Endothelial cell of umbilical vein (primary cell): ENCODE results near the gene METTL16.

Experiments
- CTCF ChIP-seq, 2 donors: IDR thresholded peaks; 1 replicate in 1 of 2; 2 replicates in 1 of 2; pipeline ENCODE4 v1.5.1; 2011; ENCODE audit warnings: low read length in 2 of 2, mild to moderate bottlenecking in 2 of 2, moderate library complexity in 2 of 2, control low read depth in 1 of 2, inconsistent platforms in 1 of 2, low read depth in 1 of 2; ENCODE audit not compliant: insufficient read depth in 1 of 2; ENCODE audit errors: extremely low read depth in 1 of 2
- JUN ChIP-seq: IDR thresholded peaks from 2 replicates; pipeline ENCODE4 v1.6.1; 2011; ENCODE audit warnings: borderline replicate concordance, low read depth; ENCODE audit not compliant: insufficient read length, insufficient read depth
- MAX ChIP-seq: IDR thresholded peaks from 2 replicates; pipeline ENCODE4 v1.6.1; 2011; ENCODE audit not compliant: insufficient read depth, insufficient read length
- MYC ChIP-seq: IDR thresholded peaks from one replicate; pipeline ENCODE4 v1.6.1; 2011; ENCODE audit warnings: mild to moderate bottlenecking, low read depth, low read length
- POLR2A ChIP-seq: IDR thresholded peaks from 2 replicates; pipeline ENCODE4 v1.6.1; 2012; ENCODE audit warnings: low read depth, mild to moderate bottlenecking, control low read depth, low read length
- POLR2AphosphoS5 ChIP-seq: IDR thresholded peaks from 2 replicates; pipeline ENCODE4 v1.6.1; 2012; ENCODE audit warnings: low read depth, mild to moderate bottlenecking, control low read depth, low read length, moderate library complexity; ENCODE audit not compliant: insufficient read depth

DNA sequence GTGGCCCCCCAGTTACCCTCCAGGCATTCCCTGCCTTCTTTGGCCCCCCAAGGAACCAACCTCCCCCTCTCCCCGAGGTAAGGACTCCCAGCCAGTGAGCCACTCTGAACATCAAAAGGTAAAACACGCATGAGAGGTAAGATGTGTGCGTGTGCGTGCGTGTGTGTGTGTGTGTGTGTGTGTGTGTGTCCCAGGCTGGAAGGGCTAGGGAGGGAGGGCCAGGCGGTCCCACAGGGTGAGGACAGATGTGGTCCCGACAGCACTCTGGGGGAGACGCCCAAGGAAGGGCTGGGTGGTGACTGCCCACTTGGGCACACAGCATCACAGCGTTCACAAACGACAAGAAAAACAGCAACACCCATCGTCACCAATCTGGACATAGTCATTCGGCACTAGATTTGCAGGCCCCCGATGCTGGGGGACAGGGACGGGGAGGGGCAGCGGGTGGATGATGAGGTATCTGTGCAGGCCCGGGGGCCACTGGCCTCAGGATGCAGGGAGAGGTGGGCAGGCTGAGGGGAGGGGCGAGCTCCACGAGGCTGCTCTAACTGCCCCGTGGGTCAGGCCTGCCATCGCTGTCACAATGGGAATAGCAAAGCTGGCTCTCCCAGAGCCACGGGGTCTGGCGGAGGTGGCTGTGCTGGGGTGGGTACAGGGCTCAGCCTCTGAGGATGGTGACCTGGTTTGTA, 127.1 kb downstream of the METTL16 start:
- TF ChIP-seq POLR2A (no peak), MYC (no peak), CTCF (IDR thresholded peaks at IDR 0.05; ENCODE audit: extremely low read depth in 1 of 2, insufficient read depth in 1 of 2, low read depth in 1 of 2, low read length in 2 of 2) (no peak), MAX (no peak), POLR2AphosphoS5 (no peak), JUN (no peak)
